ENCODE data around the gene ADCK1.
"Not testable (repeated sequence)": the region's sequence is repeated elsewhere in the genome, so short reads cannot be mapped to it uniquely, and the experiment has no call there.

The ADCK1 gene

GRCh38 chr14:77882636-77883035, 82.7 kb downstream of the ADCK1 start:
- Histone ChIP-seq H3K4me1 (ENCODE audit: control insufficient read depth in 1 of 2, insufficient read depth in 1 of 2, low read depth in 1 of 2, low read length in 1 of 2) (no peaks in the 10 kb centered on the region), H3K27ac (no peak overlapping the region), H3K9me3 (no peaks in the 10 kb centered on the region), H3K4me3 (ENCODE audit: low read depth in 1 of 2, low read length in 1 of 2) (no peak overlapping the region), H3K27me3 (no peaks in the 10 kb centered on the region), H3K36me3 (no peaks in the 10 kb centered on the region)
- TF ChIP-seq, protein P1, sequence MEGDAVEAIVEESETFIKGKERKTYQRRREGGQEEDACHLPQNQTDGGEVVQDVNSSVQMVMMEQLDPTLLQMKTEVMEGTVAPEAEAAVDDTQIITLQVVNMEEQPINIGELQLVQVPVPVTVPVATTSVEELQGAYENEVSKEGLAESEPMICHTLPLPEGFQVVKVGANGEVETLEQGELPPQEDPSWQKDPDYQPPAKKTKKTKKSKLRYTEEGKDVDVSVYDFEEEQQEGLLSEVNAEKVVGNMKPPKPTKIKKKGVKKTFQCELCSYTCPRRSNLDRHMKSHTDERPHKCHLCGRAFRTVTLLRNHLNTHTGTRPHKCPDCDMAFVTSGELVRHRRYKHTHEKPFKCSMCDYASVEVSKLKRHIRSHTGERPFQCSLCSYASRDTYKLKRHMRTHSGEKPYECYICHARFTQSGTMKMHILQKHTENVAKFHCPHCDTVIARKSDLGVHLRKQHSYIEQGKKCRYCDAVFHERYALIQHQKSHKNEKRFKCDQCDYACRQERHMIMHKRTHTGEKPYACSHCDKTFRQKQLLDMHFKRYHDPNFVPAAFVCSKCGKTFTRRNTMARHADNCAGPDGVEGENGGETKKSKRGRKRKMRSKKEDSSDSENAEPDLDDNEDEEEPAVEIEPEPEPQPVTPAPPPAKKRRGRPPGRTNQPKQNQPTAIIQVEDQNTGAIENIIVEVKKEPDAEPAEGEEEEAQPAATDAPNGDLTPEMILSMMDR (IDR thresholded peaks at IDR 0.05): no peak

DNA sequence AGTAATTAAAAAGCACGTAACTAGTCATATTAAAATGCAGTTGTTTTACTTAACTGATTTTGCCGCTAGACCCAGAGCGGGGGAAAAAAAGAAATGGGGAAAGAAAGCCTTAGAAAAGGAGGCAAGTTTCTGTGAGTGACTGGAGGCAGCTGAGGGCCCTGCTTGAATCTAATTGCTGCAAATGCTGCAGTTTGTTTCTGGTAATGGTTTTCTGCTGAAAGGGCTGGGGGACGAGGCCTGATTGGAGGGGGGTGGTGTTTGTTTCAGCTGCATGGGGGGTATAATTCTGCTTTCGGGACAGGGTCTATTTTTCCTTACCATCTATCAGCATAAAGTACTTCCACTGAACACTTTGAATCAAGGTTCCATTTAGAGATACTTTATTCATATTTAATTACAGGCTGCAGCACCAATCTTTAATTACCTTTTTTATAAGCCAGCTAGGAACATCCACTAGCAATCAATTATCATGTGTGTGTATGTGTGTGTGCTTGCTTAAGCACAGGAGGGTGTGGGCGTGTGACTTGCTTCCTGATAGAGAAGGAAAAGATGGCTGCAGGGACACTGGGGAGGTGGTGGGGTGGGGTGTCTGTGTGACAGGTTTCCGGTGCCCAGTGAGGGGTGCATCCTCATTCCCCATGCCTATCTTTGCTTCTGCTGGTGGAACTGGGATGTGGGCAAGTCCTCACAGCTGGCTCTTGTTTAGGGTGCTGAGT, 83.4 kb downstream of the ADCK1 start:
- H3K27me3 ChIP-seq: no peaks in the 10 kb centered on the region
- no peaks in the 10 kb centered on the region for H3K9me3 ChIP-seq
- H3K36me3 ChIP-seq: no peaks in the 10 kb centered on the region
- H3K4me1 ChIP-seq (ENCODE audit: control insufficient read depth in 1 of 2, insufficient read depth in 1 of 2, low read depth in 1 of 2, low read length in 1 of 2): no peaks in the 10 kb centered on the region
- H3K27ac ChIP-seq: no peak overlapping the region
- H3K4me3 ChIP-seq (ENCODE audit: low read depth in 1 of 2, low read length in 1 of 2): no peak overlapping the region
- TF ChIP-seq, protein P1 (IDR thresholded peaks at IDR 0.05): no peak

DNA sequence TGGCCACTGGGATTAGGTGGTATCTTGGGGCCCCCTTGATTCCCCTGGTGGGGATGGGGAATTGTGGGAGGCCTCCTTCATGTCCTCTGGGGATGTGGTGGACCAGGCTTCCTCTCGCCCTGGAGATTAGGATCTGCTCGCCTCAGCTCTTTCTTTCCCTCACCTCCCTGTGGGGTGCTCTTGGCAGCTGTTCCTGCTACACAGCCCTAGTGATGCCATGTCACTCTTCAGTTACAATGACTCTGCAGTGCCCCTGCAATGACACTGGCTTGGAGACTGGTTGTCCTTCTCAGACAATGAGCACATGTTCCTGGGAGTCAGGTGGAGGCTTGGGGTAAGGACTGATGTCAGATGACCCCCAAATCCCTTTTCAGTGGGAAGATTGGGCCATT, 83.9 kb downstream of the ADCK1 start:
- Histone ChIP-seq H3K4me1 (ENCODE audit: control insufficient read depth in 1 of 2, insufficient read depth in 1 of 2, low read depth in 1 of 2, low read length in 1 of 2) (no peaks in the 10 kb centered on the region), H3K4me3 (ENCODE audit: low read depth in 1 of 2, low read length in 1 of 2) (no peak overlapping the region), H3K27ac (no peak overlapping the region), H3K27me3 (no peaks in the 10 kb centered on the region), H3K36me3 (no peaks in the 10 kb centered on the region), H3K9me3 (no peaks in the 10 kb centered on the region)
- TF ChIP-seq, protein P1 (IDR thresholded peaks at IDR 0.05): no peak

DNA sequence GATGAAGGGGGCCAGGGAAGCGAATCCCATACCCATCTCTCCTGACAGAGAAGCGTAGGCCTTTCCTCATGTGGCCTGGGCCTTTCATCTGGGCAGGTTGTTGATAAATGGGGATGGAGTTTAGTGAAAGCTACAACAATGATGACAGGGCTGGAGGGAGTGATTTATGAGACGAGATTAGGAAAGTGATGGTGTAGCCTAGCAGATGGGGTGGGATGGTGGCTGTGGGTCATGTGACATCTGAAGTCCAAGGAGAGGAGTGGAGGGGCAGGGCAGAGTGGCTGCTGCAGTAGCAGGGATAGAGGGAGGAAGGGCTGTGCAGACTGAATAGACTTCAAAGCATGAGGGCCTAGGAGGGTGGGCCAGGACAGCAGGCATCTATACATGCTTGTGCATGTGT, 85.5 kb downstream of the ADCK1 start:
- Histone ChIP-seq H3K36me3 (no peaks in the 10 kb centered on the region), H3K27me3 (no peaks in the 10 kb centered on the region), H3K9me3 (no peaks in the 10 kb centered on the region), H3K4me1 (ENCODE audit: control insufficient read depth in 1 of 2, insufficient read depth in 1 of 2, low read depth in 1 of 2, low read length in 1 of 2) (no peaks in the 10 kb centered on the region), H3K4me3 (ENCODE audit: low read depth in 1 of 2, low read length in 1 of 2) (no peak overlapping the region), H3K27ac (no peak overlapping the region)
- TF ChIP-seq, protein P1 (IDR thresholded peaks at IDR 0.05): no peak

GRCh38 chr14:77886010-77886409, 86.1 kb downstream of the ADCK1 start:
- Histone ChIP-seq H3K4me3 (ENCODE audit: low read depth in 1 of 2, low read length in 1 of 2) (no peak overlapping the region), H3K27ac (no peak overlapping the region), H3K36me3 (no peaks in the 10 kb centered on the region), H3K4me1 (ENCODE audit: control insufficient read depth in 1 of 2, insufficient read depth in 1 of 2, low read depth in 1 of 2, low read length in 1 of 2) (no peaks in the 10 kb centered on the region), H3K27me3 (no peaks in the 10 kb centered on the region), H3K9me3 (no peaks in the 10 kb centered on the region)
- TF ChIP-seq, protein P1 (IDR thresholded peaks at IDR 0.05): no peak

- not testable (repeated sequence) for H3K36me3 ChIP-seq; H3K9me3 ChIP-seq; H3K27me3 ChIP-seq; H3K27ac ChIP-seq; H3K4me3 ChIP-seq (ENCODE audit: low read depth in 1 of 2, low read length in 1 of 2); H3K4me1 ChIP-seq (ENCODE audit: control insufficient read depth in 1 of 2, insufficient read depth in 1 of 2, low read depth in 1 of 2, low read length in 1 of 2)
Measured at GRCh38 chr14:77888903-77889302, 89.0 kb downstream of the ADCK1 start.
